Mammary epithelial cell (primary cell): ENCODE data around the gene GNAT1.

Experiments
- CTCF ChIP-seq, 2 donors: IDR thresholded peaks in 1 of 2; conservative IDR thresholded peaks in 1 of 2; 2 replicates each; pipeline ENCODE4 v1.5.1; 2011 to 2012; ENCODE audit warnings: inconsistent platforms in 2 of 2, low read length in 2 of 2, mild to moderate bottlenecking in 2 of 2, control low read depth in 1 of 2, low read depth in 1 of 2; ENCODE audit not compliant: insufficient read depth in 1 of 2; ENCODE audit errors: extremely low read depth in 1 of 2
- EZH2 ChIP-seq: IDR thresholded peaks from 2 replicates; pipeline ENCODE4 v1.6.1; 2012; ENCODE audit warnings: low read length, inconsistent platforms, borderline replicate concordance

GRCh38 chr3:50186096-50186495 is 5.3 kb upstream of the GNAT1 start:
- TF ChIP-seq CTCF (conservative IDR thresholded peaks at IDR 0.05 in 1 of 2, IDR thresholded peaks at IDR 0.05 in 1 of 2; ENCODE audit: extremely low read depth in 1 of 2, insufficient read depth in 1 of 2, low read depth in 1 of 2, low read length in 2 of 2) (no peak), EZH2 (no peak)
